ENCODE results near the gene ACOT11.
"Not testable (repeated sequence)": the region's sequence is repeated elsewhere in the genome, so short reads cannot be mapped to it uniquely, and the experiment has no call there.

Gene ACOT11
- total RNA-seq: 0.77 to 2.0 reads per million in 2 donors

DNA sequence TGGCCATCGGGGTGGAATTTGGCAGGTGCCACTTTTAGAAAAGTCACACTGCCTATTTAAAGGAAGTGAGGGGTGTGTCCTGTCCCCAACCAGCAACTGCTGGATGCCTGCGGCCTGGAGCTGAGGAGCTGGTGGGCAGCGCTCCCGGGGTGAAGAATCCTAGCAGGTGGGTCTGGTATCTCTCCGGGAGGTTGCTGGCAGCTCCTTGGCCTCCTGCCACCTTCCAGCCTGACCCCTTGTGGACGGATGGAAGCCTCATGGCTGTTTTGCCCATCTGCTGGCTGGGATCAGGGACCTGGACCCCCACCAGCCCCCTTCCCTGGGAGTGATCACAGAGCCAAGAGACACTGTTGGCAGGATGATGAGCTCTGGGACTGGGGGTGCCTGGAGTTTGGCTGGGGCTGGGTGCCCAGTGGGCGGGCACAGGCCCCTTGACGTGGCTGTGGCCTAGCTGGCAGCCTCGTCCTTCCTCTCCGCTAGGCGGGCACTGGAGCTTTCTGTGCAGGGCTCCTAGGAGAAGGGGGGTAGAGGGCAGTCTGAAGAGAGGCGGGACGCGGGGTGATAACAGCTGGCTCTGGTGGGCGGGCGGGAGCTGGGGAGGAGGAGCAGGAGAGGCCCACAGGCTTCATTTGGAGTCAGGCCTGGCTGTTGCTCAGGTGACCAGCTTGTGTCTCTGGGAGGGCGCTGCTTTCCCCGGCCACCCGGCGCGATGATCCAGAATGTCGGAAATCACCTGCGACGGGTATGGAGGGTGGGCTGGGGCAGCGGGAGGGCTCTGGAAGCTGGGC, at the start of gene ACOT11:
Gene ACOT11, plus strand, starts transcription at position 628 of the 788 bp plus-strand sequence. Its CDS starts 82 bp downstream, at position 710.
- no peak for DNase-seq

DNA sequence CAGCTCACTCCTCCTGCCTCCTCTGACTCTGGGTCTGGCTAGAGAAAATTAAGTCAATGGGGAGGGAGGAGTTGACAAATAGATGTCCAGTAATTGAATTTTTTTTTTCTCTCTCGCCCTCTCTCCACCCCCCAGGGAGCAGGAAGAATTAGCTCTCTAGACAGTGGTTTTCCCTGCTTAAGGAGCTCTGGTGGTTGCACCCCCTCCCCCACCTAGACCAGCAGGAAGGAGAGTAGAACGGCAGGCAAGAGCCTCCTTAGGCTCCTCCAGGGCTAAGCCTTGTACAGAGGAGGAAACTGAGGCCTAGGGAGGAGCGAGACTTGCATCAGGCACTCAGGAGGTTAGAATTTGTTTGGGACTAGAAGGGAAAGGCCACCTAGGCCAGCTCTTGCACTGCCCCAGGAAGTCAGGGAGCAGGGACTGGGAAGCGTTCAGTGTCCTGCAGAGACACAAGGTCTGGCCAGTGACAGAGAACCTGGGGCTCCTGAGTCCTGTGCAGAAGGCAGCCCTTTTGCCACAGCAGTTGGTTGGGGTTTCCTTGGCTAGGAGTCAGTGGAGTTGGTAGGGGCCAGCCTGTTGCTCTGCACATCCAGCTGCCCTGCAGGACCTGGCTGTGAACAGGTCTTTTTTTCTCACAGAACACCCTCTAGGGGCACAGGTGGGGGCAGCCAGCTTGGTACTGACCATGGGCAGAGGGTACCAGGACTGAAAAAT, 49.5 kb upstream of the ACOT11 start:
- DNase-seq: no peak

DNA sequence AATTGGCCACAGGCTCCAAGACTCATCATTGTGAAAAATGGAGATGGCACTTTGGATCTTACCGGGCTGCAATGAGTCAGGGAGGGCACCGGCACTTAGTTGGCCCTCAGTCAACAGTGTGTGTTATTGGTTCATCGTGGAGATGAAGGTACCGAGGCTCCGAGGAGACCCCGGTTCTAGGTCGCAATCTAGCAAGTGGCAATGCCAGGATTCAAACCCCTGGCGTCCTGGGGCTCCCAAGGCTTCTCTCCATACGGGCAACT, 49.0 kb upstream of the ACOT11 start:
- no peak for DNase-seq

DNA sequence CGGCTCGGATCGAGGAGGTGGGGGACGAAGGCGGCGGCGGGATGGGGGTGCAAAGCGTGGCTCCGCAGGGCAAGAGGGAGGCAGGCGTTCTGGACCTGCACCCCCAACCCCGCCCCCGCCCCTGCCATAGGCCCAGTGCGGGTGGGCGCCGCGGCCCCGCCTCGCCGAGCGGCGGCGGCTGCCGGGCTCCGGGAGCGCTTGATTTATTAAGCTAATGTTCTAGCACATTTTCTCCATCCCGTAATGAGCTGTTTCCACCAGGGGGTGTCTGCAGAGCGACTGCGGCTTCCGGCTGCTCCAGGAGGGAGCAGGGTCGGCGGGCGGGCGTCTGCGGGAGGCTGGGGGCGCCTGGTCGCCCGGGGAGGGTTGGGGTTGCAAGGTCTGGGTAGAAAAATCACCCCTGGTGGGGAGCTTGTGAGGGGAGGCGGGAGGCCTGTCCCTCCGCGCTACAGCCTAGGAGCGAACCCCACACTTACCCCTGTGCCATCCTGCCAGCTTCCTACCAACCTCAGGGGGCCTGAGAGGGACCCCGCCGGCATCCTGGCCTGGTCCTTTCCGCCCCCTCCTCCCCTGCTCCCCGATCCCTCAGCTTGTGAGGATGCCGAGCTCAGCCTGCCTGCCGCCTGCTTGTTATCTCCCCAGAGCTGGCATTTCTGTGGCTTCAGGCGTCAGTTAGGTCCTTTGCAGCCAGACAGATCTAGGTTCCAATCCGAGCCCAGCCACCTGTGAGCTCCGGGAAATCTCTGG, 48.5 kb upstream of the ACOT11 start:
- no peak for DNase-seq

DNA sequence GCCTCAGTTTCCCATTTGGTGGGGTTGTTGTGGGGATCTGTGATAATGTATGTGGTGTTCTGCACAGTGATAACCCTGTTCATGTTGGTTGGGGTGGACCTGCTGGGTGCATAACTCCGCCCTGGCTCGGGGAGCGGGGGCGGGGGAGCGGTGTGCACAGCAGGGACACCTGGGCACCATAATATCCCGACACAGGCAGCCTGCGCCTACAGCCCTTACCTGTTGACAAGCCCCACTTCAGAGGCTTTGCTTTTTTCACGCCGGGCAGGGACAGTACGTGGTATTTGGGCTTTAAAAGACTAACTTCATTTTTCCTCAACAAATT, 48.0 kb upstream of the ACOT11 start:
- no peak for DNase-seq

DNA sequence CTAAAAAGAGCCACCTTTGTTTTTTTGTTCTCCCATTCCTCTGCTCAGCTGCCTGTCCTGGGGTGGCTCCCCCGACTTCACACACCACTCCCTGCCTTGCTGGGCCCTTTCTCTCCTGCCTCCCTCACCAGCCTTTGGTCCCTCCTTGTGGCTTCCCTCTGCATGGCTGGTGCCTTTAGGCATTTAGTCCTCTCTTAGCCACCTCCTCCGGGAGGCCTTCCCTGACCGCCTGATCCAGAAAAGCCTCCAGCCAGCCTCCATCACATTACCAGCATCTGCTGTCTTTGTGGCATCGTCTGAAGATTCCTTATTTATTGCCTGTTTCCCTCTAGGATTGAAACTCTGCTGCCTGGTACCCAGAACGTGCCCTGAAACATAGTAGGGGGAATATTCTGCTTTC, 46.2 kb upstream of the ACOT11 start:
- no peak for DNase-seq

DNA sequence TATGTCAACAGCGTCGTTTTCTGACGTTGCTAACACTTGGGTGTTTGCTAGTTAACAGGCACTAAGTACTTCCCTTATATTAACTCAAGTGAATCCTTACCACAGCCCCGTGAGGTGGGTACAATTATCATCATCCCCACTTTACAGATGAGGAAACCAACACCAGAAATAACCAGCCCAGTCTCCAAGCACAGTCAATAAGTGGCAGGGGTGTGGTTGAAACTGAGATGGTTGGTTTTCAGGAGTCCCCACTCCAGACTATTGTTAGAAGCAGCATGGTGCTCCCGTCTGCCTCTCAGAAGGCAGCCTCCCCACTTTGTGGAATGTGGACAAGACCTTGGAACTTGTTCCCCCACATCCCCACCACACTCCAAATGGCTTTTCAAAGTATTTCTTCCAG, 45.7 kb upstream of the ACOT11 start:
- no peak for DNase-seq

DNA sequence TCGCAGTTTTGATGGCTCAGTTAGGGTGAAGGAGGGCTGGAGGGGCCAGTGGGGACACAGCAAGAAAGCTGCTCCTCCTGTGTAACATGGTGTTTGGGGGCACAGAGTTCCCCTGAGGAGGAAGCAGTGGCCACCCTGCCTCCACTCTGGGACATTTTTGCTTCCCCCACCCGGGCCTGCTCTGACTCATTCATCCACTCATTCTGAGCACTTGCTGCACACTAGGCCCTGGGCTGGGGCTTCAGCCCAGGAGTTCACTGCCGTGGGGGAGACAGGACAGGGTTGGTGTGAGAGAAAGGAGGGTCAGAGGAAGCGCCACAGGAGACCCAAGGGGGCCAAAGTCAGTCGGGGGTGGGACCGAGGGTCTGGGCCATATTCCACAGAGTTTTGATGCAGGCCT, 41.4 kb upstream of the ACOT11 start:
- no peak for DNase-seq

DNA sequence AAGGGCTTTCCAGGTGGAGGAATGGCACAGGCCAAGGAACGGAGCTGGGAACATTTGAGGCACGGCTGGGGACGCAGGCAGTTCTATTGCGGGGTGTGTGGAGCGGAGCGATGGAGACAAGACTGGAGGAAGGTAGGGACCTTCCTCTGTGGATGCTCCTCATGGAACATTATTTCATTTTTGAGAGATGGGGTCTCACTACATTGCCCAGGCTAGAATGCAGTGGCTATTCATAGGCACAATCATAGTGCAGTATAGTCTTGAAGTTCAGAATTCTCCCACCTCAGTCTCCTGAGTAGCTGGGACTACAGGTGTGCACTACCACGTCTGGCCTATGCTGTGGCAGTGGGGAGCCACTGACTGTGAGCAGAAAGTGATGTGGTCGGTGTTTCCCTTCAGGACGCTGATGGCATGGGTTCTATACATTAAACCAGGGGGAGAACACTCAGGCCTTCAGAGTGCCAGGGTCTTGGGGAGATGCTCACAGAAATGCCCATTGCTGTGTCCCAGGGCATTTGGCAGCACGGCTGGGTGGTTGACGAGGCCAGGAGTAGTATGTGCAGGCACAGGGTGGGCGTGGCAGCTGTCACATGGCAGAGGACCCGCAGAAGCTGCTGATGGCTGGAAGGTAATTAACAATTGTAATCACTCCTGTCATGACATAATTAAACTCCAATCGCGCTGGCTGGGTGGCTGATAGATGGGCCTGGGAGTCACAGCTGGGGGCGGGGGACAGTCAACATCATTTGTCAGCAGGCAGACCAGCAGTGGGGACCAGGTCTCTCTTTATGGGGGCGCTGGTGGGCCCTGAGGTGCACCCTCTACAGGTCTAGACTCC, 40.8 kb upstream of the ACOT11 start:
- DNase-seq: no peak

DNA sequence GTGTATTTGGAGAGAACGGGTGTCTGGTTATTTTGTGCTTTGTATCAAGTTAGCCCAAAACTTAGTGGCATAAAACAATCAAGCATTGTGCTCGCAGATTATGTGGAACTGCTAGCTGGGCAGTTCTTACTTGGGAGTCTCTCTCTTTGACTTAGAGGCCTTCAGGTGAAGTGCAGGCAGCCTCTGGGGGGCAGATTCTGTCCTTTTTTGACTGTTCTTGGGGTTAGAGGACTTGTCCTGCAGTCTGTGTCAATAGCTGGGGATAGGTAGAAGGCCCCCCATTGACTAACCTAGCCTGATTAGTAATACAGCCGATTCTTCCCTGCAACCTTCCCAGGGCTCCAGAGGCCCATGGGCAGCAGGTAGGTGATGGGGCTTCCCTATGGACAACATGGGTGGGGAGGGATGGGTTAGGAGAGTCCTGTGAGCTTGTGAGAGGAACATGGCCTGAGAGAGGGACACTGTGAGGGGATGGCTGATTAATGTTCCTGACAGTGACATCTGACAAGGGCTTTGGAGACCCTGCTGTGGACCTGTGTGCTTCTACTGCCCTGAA, 37.2 kb upstream of the ACOT11 start:
- no peak for DNase-seq

DNA sequence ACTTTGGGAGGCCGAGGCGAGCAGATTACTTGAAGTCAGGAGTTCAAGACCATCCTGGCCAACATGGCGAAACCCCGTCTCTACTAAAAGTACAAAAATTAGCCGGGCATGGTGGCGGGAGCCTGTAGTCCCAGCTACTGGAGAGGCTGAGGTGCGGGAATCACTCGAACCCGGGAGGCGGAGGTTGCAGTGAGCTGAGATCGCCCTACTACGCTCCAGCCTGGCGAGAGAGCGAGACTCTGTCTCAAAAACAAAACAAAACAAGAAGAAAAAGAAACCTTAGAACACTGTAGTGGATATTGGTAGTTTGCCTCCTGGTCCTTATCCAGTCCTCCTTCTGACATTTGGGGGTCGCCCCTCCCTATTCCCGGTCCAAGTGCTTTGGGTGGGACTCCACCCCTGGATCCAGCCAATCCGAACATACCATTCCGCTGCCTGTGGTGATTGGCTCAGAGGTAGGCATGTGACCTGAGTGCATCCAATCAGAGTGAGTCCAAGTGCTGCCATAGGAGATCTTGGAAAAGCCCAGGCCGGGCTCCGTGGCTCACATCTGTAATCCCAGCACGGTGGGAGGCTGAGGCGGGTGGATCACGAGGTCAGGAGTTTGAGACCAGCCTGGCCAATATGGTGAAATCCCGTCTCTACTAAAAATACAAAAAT, 34.0 kb upstream of the ACOT11 start:
- DNase-seq: not testable (repeated sequence)

DNA sequence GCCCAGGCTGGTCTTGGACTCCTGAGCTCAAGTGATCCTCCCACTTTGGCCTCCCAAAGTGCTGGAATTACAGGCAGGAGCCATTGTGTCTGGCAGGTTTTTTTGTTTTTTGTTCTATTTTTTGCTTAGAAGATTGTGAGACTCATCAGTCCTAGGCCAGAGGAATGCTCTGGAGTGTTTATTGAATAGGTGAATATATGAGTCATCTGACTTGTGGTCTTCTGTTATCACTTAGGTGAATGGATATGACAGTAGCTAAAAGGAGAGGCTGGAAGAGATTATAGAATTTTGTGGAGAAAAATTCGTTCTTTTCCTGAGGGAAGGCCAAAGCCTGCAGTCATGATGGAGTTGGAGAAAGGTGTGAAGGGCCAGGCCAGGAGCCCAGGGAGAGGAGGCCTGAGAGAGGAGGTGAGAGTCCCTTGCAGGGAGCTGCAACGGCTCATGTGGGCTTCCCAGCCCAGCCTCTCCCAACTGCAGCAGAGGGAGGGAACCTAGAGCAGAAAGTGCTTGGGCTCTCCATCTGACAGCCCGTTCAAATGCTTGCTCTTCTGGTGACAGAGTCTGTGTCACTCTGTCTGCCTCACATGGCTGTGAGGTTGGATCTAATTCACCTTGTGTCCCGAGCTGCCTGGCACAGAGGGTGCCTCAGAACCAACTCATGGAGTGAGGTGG, 31.6 kb upstream of the ACOT11 start:
- DNase-seq: no peak

DNA sequence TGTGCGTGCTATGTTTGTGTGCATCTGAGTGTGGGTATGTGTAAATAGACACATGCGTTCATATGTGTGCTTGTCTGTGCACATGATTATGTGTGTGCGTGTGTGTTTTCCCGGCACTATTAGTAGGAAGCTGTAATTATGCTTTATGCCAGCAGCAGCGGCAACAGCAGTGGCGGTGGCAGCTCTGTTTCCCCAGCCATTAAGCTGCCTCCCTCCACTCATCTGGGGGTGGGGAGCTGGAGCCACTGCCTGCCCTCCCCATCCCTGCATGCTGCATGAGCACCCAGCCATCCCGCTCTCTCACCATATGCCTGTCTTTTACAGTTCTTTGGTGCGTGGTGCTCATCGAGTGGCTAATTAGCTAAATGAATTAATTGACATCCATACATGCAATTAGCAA, 30.5 kb upstream of the ACOT11 start:
- no peak for DNase-seq

DNA sequence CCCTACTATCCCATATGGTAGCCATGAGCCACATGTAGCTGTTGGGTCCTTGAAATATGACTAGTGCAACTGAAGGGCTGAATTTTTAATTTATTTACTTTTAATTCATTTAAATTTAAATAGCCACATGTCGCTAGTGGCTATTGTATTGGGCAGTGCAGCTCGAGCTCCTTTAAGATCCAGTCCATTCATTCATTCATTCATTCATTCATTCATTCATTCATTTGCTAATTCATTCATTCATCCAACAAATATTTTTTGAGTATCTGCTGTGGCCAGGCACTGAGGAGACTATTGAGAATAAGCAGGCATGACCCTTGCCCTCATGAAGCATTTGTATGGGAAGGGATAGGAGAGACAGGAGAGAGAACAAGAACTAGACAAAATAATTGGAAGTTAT, 29.5 kb upstream of the ACOT11 start:
- DNase-seq: no peak

DNA sequence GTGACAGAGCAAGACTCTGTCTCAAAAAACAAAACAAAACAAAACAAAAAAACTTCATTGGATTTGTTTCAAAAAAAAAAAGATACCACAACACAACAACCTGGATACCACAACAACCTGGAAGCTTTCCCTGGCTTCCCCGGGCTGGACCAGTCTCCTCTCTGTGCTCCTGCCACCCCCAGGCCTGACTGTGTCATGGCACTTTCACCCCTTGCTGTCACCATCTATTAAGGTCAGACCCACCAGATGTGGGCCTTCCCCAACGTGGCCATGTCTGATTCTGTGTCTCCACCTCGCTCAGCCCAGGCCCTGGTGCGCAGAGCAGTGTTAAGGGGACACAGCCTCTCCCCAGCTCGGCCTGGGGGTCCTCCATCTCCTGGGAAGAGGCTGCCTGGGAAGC, 28.3 kb upstream of the ACOT11 start:
- DNase-seq: no peak

DNA sequence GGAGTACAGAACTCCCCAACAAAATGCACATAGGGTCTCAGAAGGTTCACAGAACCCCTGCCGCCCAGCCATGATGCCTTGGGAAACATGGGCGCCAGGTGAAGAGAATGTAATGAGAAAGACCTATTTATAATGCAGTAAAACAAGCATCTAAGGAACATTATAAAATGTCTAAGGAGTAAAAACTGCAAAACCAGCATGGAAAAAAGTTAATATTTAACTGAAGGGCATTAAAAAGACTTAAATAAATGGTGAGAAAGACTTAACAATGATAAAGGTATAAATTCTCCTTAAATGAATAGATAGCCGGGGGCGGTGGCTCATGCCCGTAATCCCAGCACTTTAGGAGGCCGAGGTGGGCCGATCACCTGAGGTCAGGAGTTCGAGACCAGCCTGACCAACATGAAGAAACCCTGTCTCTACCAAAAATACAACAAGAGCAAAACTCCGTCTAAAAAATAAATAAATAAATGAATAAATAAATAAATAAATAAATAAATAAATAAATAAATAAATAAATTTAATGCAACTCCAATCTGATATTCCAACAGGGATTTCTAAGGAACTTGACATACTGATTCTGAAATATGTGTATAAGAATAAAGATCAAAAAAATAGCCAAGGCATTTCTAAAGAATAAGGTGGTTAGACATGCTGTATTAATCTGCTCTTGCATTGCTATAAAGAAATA, 27.3 kb upstream of the ACOT11 start:
- DNase-seq: no peak

DNA sequence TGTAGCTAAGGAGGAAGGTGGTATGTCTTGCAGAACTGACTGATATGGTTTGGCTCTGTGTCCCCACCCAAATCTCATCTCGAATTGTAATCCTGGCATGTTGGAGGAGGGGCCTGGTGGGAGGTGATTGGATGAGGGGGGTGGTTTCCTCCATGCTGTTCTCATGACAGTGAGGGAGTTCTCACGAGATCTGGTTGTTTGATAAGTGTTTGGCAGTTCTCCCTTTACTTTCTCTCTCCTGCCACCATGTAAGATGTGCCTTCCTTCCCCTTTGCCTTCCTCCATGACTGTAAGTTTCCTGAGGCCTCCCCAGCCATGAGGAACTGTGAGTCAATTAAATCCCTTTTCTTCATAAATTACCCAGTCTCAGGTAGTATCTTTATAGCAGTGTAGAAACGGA, 21.5 kb upstream of the ACOT11 start:
- DNase-seq: not testable (repeated sequence)

DNA sequence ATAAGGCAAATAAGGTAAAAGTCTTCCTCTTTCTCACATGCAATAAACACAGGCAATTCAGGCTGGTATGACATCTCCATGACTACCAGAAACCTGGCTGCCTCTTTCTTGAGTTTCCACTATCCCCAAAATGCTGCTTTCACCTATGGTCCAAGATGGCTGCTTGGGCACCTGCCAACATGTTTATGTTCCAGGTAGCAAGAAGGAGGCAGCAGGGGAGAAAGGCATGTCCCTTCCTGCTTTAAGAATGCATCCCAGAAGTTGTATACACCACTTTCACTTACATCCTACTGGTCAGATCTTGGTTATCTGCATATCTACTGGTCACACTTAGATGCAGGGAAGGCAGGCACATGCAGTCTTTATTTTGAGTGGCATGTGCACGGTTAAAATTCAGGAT, 19.4 kb upstream of the ACOT11 start:
- DNase-seq: no peak

DNA sequence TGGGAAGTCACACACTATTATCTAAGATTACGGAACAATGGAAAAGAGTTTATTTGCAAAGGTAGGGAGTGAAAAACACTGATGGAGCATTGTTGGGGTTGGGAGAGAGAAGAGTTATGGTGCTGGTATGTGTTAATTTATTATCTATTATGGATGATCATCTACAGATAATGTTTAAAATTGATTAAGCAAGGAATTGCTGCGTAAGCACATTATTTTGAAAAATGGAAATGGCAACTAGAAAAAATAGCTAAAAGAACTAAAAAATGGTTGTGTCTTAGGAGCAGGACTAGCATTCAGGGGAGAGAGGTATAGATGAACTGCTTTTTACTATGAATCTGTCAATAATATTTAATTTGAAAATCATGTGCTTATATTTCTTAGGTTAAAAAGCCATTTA, 16.0 kb upstream of the ACOT11 start:
- no peak for DNase-seq

DNA sequence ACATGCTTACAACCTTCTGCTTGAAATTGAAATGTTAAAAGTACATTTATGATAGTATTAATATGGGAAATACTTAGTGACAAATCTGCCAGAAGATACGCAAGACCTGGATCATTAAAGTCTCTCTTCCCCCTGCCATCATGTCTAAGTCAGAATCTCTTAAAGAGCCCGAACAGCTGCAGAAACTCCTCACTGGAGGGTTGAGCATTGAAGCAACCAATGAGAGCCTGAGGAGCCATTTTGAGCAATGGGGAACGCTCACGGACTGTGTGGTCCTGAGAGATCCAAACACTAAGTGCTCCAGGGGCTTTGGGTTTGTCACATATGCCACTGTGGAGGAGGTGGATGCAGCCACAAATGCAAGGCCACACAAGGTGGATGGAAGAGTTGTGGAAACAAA, 11.4 kb upstream of the ACOT11 start:
- DNase-seq: not testable (repeated sequence)

DNA sequence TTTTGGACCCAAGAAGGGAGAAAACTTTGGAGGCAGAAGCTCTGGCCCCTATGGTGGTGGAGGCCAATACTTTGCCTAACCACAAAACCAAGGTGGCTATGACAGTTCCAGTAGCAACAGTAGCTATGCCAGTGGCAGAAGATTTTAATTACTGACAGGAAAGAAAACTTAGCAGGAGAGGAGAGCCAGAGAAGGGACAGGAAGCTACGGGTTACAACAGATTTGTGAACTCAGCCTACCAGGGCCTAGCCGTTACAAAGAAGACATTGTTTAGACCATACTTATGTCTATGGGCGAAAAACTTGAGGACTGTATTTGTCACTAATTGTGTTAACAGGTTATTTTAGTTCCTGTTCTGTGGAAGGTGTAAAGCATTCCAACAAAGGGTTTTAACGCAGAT, 10.4 kb upstream of the ACOT11 start:
- no peak for DNase-seq
